Measurements from ENCODE around the gene CYP26C1.

The CYP26C1 gene

DNA sequence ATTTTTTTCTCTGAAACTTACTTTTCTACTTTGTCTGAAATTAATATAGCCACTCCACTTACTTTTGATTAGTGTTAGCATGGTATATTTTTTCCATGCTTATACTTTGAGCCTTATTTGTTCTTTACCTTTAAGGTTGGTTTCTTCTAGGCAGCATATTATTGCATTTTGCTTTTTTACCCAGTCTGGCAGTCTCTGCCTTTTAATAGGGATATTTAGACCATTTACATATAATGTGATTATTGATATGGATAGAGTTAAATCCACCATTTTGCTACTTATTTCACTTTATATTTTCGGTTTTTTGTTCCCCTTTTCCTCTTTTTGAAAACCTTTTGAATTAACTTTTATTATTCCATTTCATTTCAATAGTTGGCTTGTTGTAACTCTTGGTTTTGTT is 43.4 kb downstream of the CYP26C1 start:
- TF ChIP-seq, protein P1, sequence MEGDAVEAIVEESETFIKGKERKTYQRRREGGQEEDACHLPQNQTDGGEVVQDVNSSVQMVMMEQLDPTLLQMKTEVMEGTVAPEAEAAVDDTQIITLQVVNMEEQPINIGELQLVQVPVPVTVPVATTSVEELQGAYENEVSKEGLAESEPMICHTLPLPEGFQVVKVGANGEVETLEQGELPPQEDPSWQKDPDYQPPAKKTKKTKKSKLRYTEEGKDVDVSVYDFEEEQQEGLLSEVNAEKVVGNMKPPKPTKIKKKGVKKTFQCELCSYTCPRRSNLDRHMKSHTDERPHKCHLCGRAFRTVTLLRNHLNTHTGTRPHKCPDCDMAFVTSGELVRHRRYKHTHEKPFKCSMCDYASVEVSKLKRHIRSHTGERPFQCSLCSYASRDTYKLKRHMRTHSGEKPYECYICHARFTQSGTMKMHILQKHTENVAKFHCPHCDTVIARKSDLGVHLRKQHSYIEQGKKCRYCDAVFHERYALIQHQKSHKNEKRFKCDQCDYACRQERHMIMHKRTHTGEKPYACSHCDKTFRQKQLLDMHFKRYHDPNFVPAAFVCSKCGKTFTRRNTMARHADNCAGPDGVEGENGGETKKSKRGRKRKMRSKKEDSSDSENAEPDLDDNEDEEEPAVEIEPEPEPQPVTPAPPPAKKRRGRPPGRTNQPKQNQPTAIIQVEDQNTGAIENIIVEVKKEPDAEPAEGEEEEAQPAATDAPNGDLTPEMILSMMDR (IDR thresholded peaks at IDR 0.05; ENCODE audit: low read depth, low read length, missing control alignments) = no peak
- no peak for DNase-seq
- Histone ChIP-seq H3K4me3 (ENCODE audit: low read depth, low read length) (no peak overlapping the region), H3K36me3 (replicated peaks) (no peaks in the 10 kb centered on the region), H3K27me3 (replicated peaks) (no peaks in the 10 kb centered on the region), H3K27ac (no peak overlapping the region)
- in situ Hi-C loops (cut with HindIII; ENCODE audit: low pct_ligation_motif_present, low sequenced_read_pairs) = loop anchor here (25.0 kb wide), 1 partner anchor 183 kb away; no protein-coding TSS in a partner anchor

DNA sequence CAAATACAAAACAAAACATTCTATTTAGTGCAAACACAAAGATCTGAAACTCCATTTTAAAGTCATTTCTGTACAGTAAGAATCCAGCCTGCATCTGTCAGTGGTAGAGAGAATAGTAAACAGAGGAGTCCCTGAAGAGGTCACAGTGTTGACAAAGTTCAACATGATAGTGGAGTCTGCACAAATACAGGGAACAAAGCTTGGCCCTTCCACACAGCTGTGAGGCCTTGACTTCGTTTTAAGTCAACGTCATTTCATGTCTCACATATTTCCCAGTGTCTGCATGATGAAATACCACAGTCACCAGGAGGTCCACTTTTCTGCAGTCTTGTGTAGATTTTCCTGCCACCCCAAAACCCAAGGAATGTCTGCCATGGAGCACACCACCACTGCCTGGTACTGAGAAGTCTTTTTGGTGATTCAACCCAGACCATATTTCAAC is 46.1 kb downstream of the CYP26C1 start:
- H3K27ac ChIP-seq = no peak overlapping the region
- no peaks in the 10 kb centered on the region for H3K36me3 ChIP-seq (replicated peaks)
- no peak overlapping the region for H3K4me3 ChIP-seq (ENCODE audit: low read depth, low read length)
- TF ChIP-seq, protein P1 (IDR thresholded peaks at IDR 0.05; ENCODE audit: low read depth, low read length, missing control alignments) = no peak
- DNase-seq = peak; percentile 67
- in situ Hi-C loops (cut with HindIII; ENCODE audit: low pct_ligation_motif_present, low sequenced_read_pairs) = loop anchor here (25.0 kb wide), 1 partner anchor 181 kb away; no protein-coding TSS in a partner anchor
- no peaks in the 10 kb centered on the region for H3K27me3 ChIP-seq (replicated peaks)

DNA sequence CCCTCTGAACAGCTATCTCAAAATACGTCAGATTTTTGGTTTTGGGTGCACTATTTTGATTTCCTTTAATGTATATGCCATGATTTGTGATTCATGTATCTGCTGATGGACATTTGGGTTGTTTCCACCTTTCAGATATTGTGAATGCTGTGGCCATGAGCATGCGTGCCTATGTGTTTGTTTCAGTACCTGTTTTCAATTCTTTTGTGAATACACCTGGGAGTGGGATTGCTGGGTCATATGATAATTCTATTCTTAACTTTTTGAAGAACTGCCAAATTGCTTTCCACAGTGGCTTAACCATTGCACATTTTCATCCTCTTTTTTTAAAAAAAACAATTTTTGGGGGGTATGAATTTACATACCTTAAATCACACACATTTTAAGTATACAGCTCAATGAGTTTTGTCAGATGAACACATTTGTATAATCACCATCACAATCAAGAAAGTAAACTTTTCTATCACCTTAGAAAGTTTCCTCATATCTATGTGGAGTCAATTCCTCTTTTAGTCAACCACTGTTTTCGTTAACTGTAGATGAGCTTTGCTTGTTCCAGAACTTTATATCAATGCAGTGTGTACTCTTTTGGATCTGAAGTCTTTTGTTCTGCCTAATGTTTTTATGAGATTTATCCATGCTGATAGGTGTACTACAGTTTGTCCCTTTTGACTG is 50.0 kb downstream of the CYP26C1 start:
- no peak overlapping the region for H3K27ac ChIP-seq
- DNase-seq = no peak
- no peak overlapping the region for H3K4me3 ChIP-seq (ENCODE audit: low read depth, low read length)
- TF ChIP-seq, protein P1 (IDR thresholded peaks at IDR 0.05; ENCODE audit: low read depth, low read length, missing control alignments) = no peak
- no peaks in the 10 kb centered on the region for H3K27me3 ChIP-seq (replicated peaks)
- in situ Hi-C loops (cut with HindIII; ENCODE audit: low pct_ligation_motif_present, low sequenced_read_pairs) = loop anchor here (25.0 kb wide), 1 partner anchor 177 kb away; no protein-coding TSS in a partner anchor
- H3K36me3 ChIP-seq (replicated peaks) = no peaks in the 10 kb centered on the region

DNA sequence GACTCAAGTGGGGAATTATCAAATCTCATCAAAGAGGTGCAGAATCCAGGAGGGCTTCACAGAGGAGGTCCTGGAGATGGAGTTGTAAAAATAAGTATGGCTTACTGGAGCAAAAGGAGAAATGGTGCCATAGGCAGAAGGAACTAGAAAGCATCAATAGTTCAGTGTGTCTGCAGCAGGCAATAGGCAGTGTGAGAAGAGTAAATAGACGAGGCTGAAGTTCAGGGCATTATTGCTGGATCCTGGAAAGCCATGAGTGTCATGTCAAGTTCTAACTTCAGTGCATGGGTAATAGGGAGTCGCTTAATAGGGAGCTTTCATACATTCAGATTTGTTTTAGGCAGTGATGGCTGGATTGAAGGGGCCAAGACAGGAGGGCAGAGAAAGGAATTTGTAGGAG is 52.4 kb downstream of the CYP26C1 start:
- in situ Hi-C loops (cut with HindIII; ENCODE audit: low pct_ligation_motif_present, low sequenced_read_pairs) = loop anchor here (25.0 kb wide), 1 partner anchor 174 kb away; no protein-coding TSS in a partner anchor

DNA sequence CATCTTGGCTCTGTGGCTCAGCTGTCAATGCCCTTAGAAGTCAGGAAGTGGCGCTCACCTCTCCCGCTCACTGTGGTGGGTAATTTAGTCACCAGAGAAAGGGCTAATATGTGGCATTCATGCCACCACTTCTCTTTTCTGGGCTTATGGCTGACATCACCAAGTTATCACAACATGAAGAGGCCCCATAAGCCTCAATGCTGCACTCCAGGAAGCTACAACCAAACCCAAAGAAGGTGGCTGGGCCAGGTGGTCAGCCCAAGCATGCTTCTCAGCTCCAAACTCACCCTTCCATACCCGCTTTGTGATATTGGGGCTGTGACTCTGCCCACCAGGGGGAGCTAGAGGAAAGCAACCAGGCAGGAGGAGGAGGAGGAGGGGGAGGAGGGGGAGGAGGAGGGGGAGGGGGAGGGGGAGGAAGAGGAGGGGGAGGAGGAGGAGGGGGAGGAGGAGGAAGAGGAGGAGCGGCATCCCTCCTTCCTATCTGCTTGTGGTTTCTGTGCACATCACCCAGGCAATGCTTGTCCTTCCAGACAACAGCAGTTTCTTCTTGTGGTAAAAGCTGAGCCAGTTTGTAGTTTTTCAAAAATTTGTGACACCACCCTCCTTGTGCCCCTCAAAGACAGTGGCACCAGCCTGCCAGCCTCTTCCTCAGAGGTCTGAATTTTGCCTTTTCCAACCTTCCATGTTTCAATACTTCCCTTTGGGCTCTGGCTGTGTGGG is 55.2 kb downstream of the CYP26C1 start:
- H3K4me3 ChIP-seq (ENCODE audit: low read depth, low read length) = no peak overlapping the region
- no peaks in the 10 kb centered on the region for H3K36me3 ChIP-seq (replicated peaks)
- H3K27me3 ChIP-seq (replicated peaks) = no peaks in the 10 kb centered on the region
- in situ Hi-C loops (cut with HindIII; ENCODE audit: low pct_ligation_motif_present, low sequenced_read_pairs) = loop anchor here (25.0 kb wide), 1 partner anchor 171 kb away; no protein-coding TSS in a partner anchor
- TF ChIP-seq, protein P1 (IDR thresholded peaks at IDR 0.05; ENCODE audit: low read depth, low read length, missing control alignments) = peak; percentile 71
- peak; percentile 37 for DNase-seq
- no peak overlapping the region for H3K27ac ChIP-seq

More for the DNA sequence above, 52.4 kb downstream of the CYP26C1 start:
- no peak overlapping the region for H3K27ac ChIP-seq
- no peaks in the 10 kb centered on the region for H3K36me3 ChIP-seq (replicated peaks)
- DNase-seq = no peak
- H3K4me3 ChIP-seq (ENCODE audit: low read depth, low read length) = no peak overlapping the region
- H3K27me3 ChIP-seq (replicated peaks) = no peaks in the 10 kb centered on the region
- TF ChIP-seq, protein P1 (IDR thresholded peaks at IDR 0.05; ENCODE audit: low read depth, low read length, missing control alignments) = no peak

Data from brain microvascular endothelial cell (primary cell).